Measurements from ENCODE around the gene RASGRP2. TPM values are rescaled to one million over a fixed set of nuclear protein-coding genes. Genes with fewer than 3 reads are reported as not detected.

The RASGRP2 gene
- total RNA-seq, 1 donor from 2014 or later: 1.8 TPM

- no peak for DNase-seq (ENCODE audit: low read depth in 2 of 2)
Observed at GRCh38 chr11:64771861-64772260, 27.9 kb upstream of the RASGRP2 start.

GRCh38 chr11:64770120-64770519, 26.2 kb upstream of the RASGRP2 start:
- no peak for DNase-seq (ENCODE audit: low read depth in 2 of 2)

GRCh38 chr11:64769283-64769682, 25.3 kb upstream of the RASGRP2 start:
- no peak for DNase-seq (ENCODE audit: low read depth in 2 of 2)

- DNase-seq (ENCODE audit: low read depth in 2 of 2): no peak
Observed at GRCh38 chr11:64768300-64768694, 24.4 kb upstream of the RASGRP2 start.

- peak in 1 of 2 donors; percentile 75 for DNase-seq (ENCODE audit: low read depth in 2 of 2)
Observed at GRCh38 chr11:64767344-64768299, 23.7 kb upstream of the RASGRP2 start.

- no peak for DNase-seq (ENCODE audit: low read depth in 2 of 2)
Observed at GRCh38 chr11:64766881-64767280, 22.9 kb upstream of the RASGRP2 start.

GRCh38 chr11:64765851-64766665, 22.1 kb upstream of the RASGRP2 start:
- DNase-seq (ENCODE audit: low read depth in 2 of 2): no peak

- DNase-seq (ENCODE audit: low read depth in 2 of 2): no peak
Observed at GRCh38 chr11:64765291-64765850, 21.4 kb upstream of the RASGRP2 start.

- no peak for DNase-seq (ENCODE audit: low read depth in 2 of 2)
Observed at GRCh38 chr11:64764753-64765152, 20.8 kb upstream of the RASGRP2 start.

GRCh38 chr11:64764040-64764611, 20.2 kb upstream of the RASGRP2 start:
- no peak for DNase-seq (ENCODE audit: low read depth in 2 of 2)

- no peak for DNase-seq (ENCODE audit: low read depth in 2 of 2)
Observed at GRCh38 chr11:64763526-64764039, 19.6 kb upstream of the RASGRP2 start.

- peak in 1 of 2 donors; percentile 61 for DNase-seq (ENCODE audit: low read depth in 2 of 2)
Observed at GRCh38 chr11:64762674-64763525, 19.0 kb upstream of the RASGRP2 start.

GRCh38 chr11:64762277-64762673, 18.3 kb upstream of the RASGRP2 start:
- DNase-seq (ENCODE audit: low read depth in 2 of 2): no peak

- DNase-seq (ENCODE audit: low read depth in 2 of 2): no peak
Observed at GRCh38 chr11:64760759-64761420, 16.9 kb upstream of the RASGRP2 start.

- DNase-seq (ENCODE audit: low read depth in 2 of 2): no peak
Observed at GRCh38 chr11:64759722-64760719, 16.1 kb upstream of the RASGRP2 start, which contains the start of gene PYGM. Gene PYGM (minus strand): TSS chr11:64759974. CDS start chr11:64759898, 76 bp downstream.

GRCh38 chr11:64759131-64759721, 15.3 kb upstream of the RASGRP2 start:
- no peak for DNase-seq (ENCODE audit: low read depth in 2 of 2)

GRCh38 chr11:64758330-64759079, 14.6 kb upstream of the RASGRP2 start:
- no peak for DNase-seq (ENCODE audit: low read depth in 2 of 2)
